WTC11 (cell line): ENCODE results near the gene OPN3. TPM values are rescaled to one million over a fixed set of nuclear protein-coding genes. Genes with fewer than 3 reads are reported as not detected.

Experiments used
- ATAC-seq: fragments of 200-7000 bp; cut with Tn5 transposase; 2 replicates; pipeline ENCODE4 v1.10.0; 2021; ENCODE audit warnings: mild to moderate bottlenecking, moderate library complexity
- CTCF ChIA-PET: fragments of 300-600 bp; sonication (Branson Sonifier 250); formaldehyde crosslinking; loops from one replicate; lab custom pipeline; 2021; ENCODE audit warnings: antibody characterized with exemption; lab: Charles Lee
- POLR2A ChIA-PET: fragments of 350-600 bp; sonication (Branson Sonifier 250); formaldehyde crosslinking; loops from one replicate; lab custom pipeline; 2021; ENCODE audit warnings: antibody characterized with exemption; lab: Charles Lee
- DNase-seq: peaks from one replicate; pipeline ENCODE4 v3.0.0; 2021; ENCODE audit warnings: low spot score
- H3K27ac Mint-ChIP-seq: 2 replicates; pipeline ENCODE4 v1.8.0; 2021; ENCODE audit warnings: mixed read lengths
- H3K27me3 Mint-ChIP-seq: 2 replicates; pipeline ENCODE4 v1.8.0; 2021; ENCODE audit warnings: low read depth, mild to moderate bottlenecking, moderate library complexity, mixed read lengths
- H3K36me3 Mint-ChIP-seq: 2 replicates; pipeline ENCODE4 v1.8.0; 2021; ENCODE audit warnings: mixed read lengths
- H3K4me1 Mint-ChIP-seq: 2 replicates; pipeline ENCODE4 v1.8.0; 2022; ENCODE audit warnings: mixed read lengths
- H3K4me3 Mint-ChIP-seq: 2 replicates; pipeline ENCODE4 v1.8.0; 2021; ENCODE audit warnings: mild to moderate bottlenecking, moderate library complexity, mixed read lengths
- H3K9me3 Mint-ChIP-seq: 2 replicates; pipeline ENCODE4 v1.8.0; 2021; ENCODE audit warnings: mixed read lengths
- ARID4B ChIP-seq: sonication (generic); formaldehyde crosslinking; IDR thresholded peaks from 2 replicates; pipeline ENCODE4 v1.8.0; 2023; ENCODE audit warnings: missing genetic modification reagents, mild to moderate bottlenecking, borderline replicate concordance
- ATF1 ChIP-seq: sonication (generic); formaldehyde crosslinking; IDR thresholded peaks from 2 replicates; pipeline ENCODE4 v1.8.1; 2023; ENCODE audit warnings: mild to moderate bottlenecking, moderate library complexity, missing genetic modification reagents
- ATF2 ChIP-seq: sonication (generic); formaldehyde crosslinking; IDR thresholded peaks from 2 replicates; pipeline ENCODE4 v1.8.1; 2022; ENCODE audit warnings: low read depth, missing genetic modification reagents, borderline replicate concordance
- E2F1 ChIP-seq: sonication (generic); formaldehyde crosslinking; IDR thresholded peaks from 2 replicates; pipeline ENCODE4 v1.8.0; 2022; ENCODE audit warnings: mild to moderate bottlenecking, missing genetic modification reagents
- E2F4 ChIP-seq: sonication (generic); formaldehyde crosslinking; IDR thresholded peaks from 2 replicates; pipeline ENCODE4 v1.8.1; 2022; ENCODE audit warnings: low read depth, mild to moderate bottlenecking, moderate library complexity, missing genetic modification reagents, borderline replicate concordance
- ESRRA ChIP-seq: sonication (generic); formaldehyde crosslinking; IDR thresholded peaks from 2 replicates; pipeline ENCODE4 v1.8.1; 2022; ENCODE audit warnings: mild to moderate bottlenecking, missing genetic modification reagents, borderline replicate concordance
- ETV6 ChIP-seq: sonication (generic); formaldehyde crosslinking; IDR thresholded peaks from 2 replicates; pipeline ENCODE4 v1.8.1; 2022; ENCODE audit warnings: mild to moderate bottlenecking, missing genetic modification reagents
- FOXP1 ChIP-seq: sonication (generic); formaldehyde crosslinking; IDR thresholded peaks from 2 replicates; pipeline ENCODE4 v1.8.0; 2022; ENCODE audit warnings: missing genetic modification reagents, mild to moderate bottlenecking, moderate library complexity, borderline replicate concordance
- GABPB1 ChIP-seq: sonication (generic); formaldehyde crosslinking; IDR thresholded peaks from 2 replicates; pipeline ENCODE4 v1.8.1; 2023; ENCODE audit warnings: mild to moderate bottlenecking, missing genetic modification reagents
- JUN ChIP-seq: sonication (generic); formaldehyde crosslinking; IDR thresholded peaks from 2 replicates; pipeline ENCODE4 v1.8.0; 2023; ENCODE audit warnings: mild to moderate bottlenecking, missing genetic modification reagents
- NFE2L1 ChIP-seq: sonication (generic); formaldehyde crosslinking; IDR thresholded peaks from 2 replicates; pipeline ENCODE4 v1.8.1; 2023; ENCODE audit warnings: missing genetic modification reagents
- NFYB ChIP-seq: sonication (generic); formaldehyde crosslinking; conservative IDR thresholded peaks from 2 replicates; pipeline ENCODE4 v1.8.0; 2022; ENCODE audit warnings: low read depth, missing genetic modification reagents
- NR1H2 ChIP-seq: sonication (generic); formaldehyde crosslinking; IDR thresholded peaks from 2 replicates; pipeline ENCODE4 v1.9.0; 2021; ENCODE audit warnings: mild to moderate bottlenecking, moderate library complexity, missing genetic modification reagents
- TP53 ChIP-seq: sonication (generic); formaldehyde crosslinking; IDR thresholded peaks from 2 replicates; pipeline ENCODE4 v1.8.1; 2023; ENCODE audit warnings: mild to moderate bottlenecking, missing genetic modification reagents
- USF2 ChIP-seq: sonication (generic); formaldehyde crosslinking; IDR thresholded peaks from 2 replicates; pipeline ENCODE4 v1.8.1; 2023; ENCODE audit warnings: mild to moderate bottlenecking, missing genetic modification reagents, moderate library complexity
- ZBTB21 ChIP-seq: sonication (generic); formaldehyde crosslinking; IDR thresholded peaks from 2 replicates; pipeline ENCODE4 v1.8.1; 2023; ENCODE audit warnings: mild to moderate bottlenecking, missing genetic modification reagents, borderline replicate concordance
- ZMAT4 ChIP-seq: fragments of 250-450 bp; sonication (Bioruptor Pico); IDR thresholded peaks from 2 replicates; pipeline ENCODE4 v1.9.0; 2021; ENCODE audit warnings: mild to moderate bottlenecking
- ZNF121 ChIP-seq: sonication (generic); formaldehyde crosslinking; IDR thresholded peaks from 2 replicates; pipeline ENCODE4 v1.8.0; 2023; ENCODE audit warnings: missing genetic modification reagents
- ZNF232 ChIP-seq: sonication (generic); formaldehyde crosslinking; IDR thresholded peaks from 2 replicates; pipeline ENCODE4 v1.8.0; 2022; ENCODE audit warnings: mild to moderate bottlenecking, missing genetic modification reagents
- ZNF263 ChIP-seq: sonication (generic); formaldehyde crosslinking; IDR thresholded peaks from 2 replicates; pipeline ENCODE4 v1.8.1; 2022; ENCODE audit warnings: low read depth, mild to moderate bottlenecking, moderate library complexity, missing genetic modification reagents
- ZNF423 ChIP-seq: fragments of 250-450 bp; sonication (Bioruptor Pico); IDR thresholded peaks from 2 replicates; pipeline ENCODE4 v2.1.2; 2022; ENCODE audit warnings: mild to moderate bottlenecking, moderate library complexity
- ZNF425 ChIP-seq: fragments of 250-450 bp; sonication (Bioruptor Pico); conservative IDR thresholded peaks from 2 replicates; pipeline ENCODE4 v1.9.0; 2021; ENCODE audit warnings: mild to moderate bottlenecking
- ZSCAN18 ChIP-seq: fragments of 250-450 bp; sonication (Bioruptor Pico); IDR thresholded peaks from 2 replicates; pipeline ENCODE4 v2.1.2; 2022; ENCODE audit warnings: mild to moderate bottlenecking, moderate library complexity
- total RNA-seq: library from RNA; stranded (reverse); gene quantifications from 3 replicates; pipeline ENCODE4 v1.2.3, GENCODE V29; 2021

Gene OPN3
- total RNA-seq, 1 experiment from 2014 or later, result 17.2 TPM

- TF ChIP-seq ZNF423 (no peak), NR1H2 (CRISPR knock-in tag) (no peak), ZNF232 (CRISPR knock-in tag) (no peak), NFE2L1 (CRISPR knock-in tag) (no peak), FOXP1 (no peak), ZNF121 (no peak), ZNF425 (no peak)
- TF ChIP-seq, all 79 proteins: peak for 0
Observed at GRCh38 chr1:241679961-241680360, 39.8 kb upstream of the OPN3 start (continued).

- no peak overlapping the region for H3K4me3 Mint-ChIP-seq
Observed at GRCh38 chr1:241679404-241679803, 39.2 kb upstream of the OPN3 start.

More at GRCh38 chr1:241679404-241679803, 39.2 kb upstream of the OPN3 start:
- H3K36me3 Mint-ChIP-seq, result no peaks in the 10 kb centered on the region
- POLR2A ChIA-PET, result no interaction called here
- TF ChIP-seq ARID4B (CRISPR knock-in tag) (no peak), ZMAT4 (CRISPR knock-in tag) (no peak), ESRRA (no peak), ATF2 (no peak), ATF1 (CRISPR knock-in tag) (no peak), JUN (CRISPR knock-in tag) (no peak), ETV6 (CRISPR knock-in tag) (no peak), NFYB (CRISPR knock-in tag) (no peak), USF2 (CRISPR knock-in tag) (no peak), E2F1 (CRISPR knock-in tag) (no peak), ZBTB21 (CRISPR knock-in tag) (no peak), TP53 (CRISPR knock-in tag) (no peak), ZNF121 (no peak), GABPB1 (no peak), ZSCAN18 (no peak), ZNF263 (CRISPR knock-in tag) (no peak), E2F4 (CRISPR knock-in tag) (no peak)
- CTCF ChIA-PET, result no interaction called here
- no peak for DNase-seq
- H3K4me1 Mint-ChIP-seq, result no peaks in the 10 kb centered on the region
- no peak overlapping the region for H3K27ac Mint-ChIP-seq
- H3K27me3 Mint-ChIP-seq, result no peaks in the 10 kb centered on the region
- no peak for ATAC-seq
- peaks cover 4% of the 10 kb centered on the region; the same call in 1 of the 2 replicates for H3K9me3 Mint-ChIP-seq
